Midbrain (tissue), 1 donor: ENCODE results near the gene RGL2.
A peak's percentile ranks its signal among the peaks of the same experiment; 100 is the strongest.
"Not testable (repeated sequence)": the region's sequence is repeated elsewhere in the genome, so short reads cannot be mapped to it uniquely, and the experiment has no call there.

Experiments
- DNase-seq: peaks from one replicate; lab custom pipeline; 2025; lab: John Stamatoyannopoulos, UW

The RGL2 gene

GRCh38 chr6:33273924-33274902 lies 24.5 kb downstream of the RGL2 start:
- no peak for DNase-seq

DNA sequence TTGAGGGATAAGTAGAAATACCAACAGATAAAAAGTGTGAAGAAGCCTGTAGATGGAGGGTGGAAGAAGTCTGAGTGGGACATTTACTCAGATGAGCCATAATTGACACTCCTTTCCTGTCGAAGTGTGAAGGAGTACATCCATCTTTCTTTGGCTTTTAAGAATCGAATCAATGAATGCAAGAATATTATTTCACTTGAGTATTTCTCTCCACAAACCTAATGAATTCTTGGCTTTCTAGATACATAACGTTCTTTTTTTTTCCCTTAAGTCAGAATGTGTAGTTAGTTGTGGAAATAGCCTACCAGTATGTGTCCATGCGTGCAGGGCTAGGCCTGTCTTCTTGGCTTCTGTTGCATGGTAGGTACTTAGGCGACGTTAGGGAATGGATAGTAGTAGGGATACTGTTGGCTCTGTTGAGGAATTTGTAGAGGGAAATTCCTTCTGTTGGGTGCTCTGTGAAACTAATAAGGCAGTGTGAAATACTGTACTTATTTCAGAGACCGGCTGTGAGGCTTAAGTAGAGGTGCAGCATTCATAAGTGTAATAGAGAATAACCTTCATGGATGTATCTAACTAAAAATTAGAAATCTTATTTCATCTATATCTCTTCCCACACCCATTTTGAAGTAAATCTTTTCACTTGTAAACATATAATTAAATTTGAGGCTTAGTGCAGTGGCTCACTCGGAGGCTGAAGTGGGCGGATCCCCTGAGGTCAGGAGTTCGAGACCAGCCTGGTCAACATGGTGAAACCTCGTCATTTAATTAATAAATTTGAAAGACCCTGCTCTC lies 25.4 kb downstream of the RGL2 start:
- no peak for DNase-seq

GRCh38 chr6:33272275-33273128 lies 26.2 kb downstream of the RGL2 start:
- DNase-seq, result no peak

DNA sequence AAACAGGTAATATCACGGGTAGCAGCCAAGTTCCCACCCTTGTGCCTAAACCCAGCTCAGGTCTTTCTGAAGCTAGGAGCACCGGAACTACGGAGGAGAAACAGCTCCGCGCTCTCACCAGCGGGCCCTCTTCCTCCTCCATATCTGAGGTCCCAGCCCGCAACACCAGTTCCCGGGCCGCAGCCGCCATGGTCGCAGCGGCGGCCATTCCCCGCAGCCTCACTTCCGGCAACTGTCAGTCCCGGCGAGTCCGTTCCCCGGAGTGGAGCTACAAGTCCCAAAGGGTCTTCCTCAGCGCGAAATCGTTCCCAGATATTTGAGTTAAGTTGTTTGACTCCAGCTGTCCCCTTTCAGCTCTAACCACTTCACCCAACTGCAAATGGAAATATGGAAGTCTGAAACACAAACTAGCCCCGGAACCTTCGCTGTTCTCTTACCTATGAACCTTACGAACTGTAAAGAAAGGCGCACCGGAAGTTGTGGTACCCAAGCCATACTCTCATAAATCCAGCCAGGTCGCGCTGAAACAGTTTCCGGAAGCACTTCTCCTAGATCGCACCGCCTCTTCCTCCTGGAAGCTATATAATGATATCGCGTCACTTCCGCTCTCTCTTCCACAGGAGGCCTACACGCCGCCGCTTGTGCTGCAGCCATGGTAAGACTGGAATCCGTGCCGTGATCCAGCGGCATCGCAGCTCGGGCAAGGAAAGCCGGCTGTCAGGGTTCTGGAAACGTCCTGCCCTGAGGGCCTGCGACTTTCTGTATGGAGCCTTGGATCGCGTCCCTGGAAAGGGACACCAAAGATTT lies 27.1 kb downstream of the RGL2 start, which contains the start of the genes RPS18 and VPS52:
TSS of gene RPS18 (plus strand) at position 608 of the 807 bp plus-strand sequence. CDS start at position 653, 45 bp downstream.
TSS of gene VPS52 (minus strand) at position 409 of the 807 bp plus-strand sequence. CDS start at position 208, 201 bp downstream.
- DNase-seq, result peak; percentile 98

GRCh38 chr6:33271117-33271467 lies 27.6 kb downstream of the RGL2 start:
- DNase-seq, result peak; percentile 51

GRCh38 chr6:33264015-33264414 lies 34.7 kb downstream of the RGL2 start:
- DNase-seq, result no peak

GRCh38 chr6:33262490-33262889 lies 36.3 kb downstream of the RGL2 start:
- DNase-seq, result not testable (repeated sequence)

- DNase-seq, result no peak
Measured at GRCh38 chr6:33259032-33259431, 39.7 kb downstream of the RGL2 start.

GRCh38 chr6:33254591-33254990 lies 44.2 kb downstream of the RGL2 start:
- no peak for DNase-seq

DNA sequence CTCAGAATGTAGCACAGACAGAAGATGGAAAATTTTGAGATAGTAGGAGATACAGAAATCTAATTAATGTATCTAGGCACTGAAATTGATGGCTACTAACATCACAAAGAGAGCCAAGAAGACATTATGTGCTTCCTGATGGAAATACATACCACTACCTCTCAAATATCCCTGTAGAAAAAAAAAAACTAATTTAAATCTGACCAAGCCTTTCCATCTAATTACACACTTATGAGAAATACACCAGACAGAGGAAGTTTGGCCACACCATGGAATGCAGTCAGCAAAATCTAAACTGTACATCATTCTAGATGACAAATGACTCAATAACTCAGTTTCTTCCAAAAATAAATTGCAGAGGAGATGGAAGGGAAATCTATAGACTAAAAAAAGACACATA lies 46.0 kb downstream of the RGL2 start:
- no peak for DNase-seq

DNA sequence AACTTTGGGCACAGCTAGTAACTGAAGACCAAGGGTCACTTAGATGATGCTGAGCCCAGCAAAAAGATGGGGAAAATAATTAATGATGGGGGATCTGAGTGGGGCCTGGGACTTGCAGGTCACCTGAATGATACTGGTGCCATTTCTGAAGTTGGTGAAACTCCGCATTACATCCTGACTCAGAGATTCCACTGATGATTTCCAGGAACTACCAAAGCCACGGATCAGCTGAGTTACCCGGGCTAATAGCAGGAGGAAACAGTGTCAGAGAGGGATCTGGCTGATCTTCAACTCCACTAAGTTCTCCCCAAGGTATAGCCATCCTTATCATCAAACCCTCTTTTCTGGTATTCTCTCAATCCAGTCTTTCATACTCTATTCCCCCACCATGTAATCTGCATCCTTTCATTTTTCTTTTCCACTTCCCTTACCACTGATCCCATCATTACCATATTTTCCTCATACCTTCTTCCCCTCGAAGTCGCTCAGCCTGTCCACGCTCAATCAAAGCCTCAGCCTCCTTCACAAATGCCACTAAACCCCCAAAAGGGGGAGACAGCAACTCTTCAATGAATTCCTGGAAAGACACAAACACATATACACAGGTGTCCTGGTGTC lies 47.2 kb downstream of the RGL2 start:
- DNase-seq, result no peak

GRCh38 chr6:33250731-33251130 lies 48.0 kb downstream of the RGL2 start:
- DNase-seq, result no peak

DNA sequence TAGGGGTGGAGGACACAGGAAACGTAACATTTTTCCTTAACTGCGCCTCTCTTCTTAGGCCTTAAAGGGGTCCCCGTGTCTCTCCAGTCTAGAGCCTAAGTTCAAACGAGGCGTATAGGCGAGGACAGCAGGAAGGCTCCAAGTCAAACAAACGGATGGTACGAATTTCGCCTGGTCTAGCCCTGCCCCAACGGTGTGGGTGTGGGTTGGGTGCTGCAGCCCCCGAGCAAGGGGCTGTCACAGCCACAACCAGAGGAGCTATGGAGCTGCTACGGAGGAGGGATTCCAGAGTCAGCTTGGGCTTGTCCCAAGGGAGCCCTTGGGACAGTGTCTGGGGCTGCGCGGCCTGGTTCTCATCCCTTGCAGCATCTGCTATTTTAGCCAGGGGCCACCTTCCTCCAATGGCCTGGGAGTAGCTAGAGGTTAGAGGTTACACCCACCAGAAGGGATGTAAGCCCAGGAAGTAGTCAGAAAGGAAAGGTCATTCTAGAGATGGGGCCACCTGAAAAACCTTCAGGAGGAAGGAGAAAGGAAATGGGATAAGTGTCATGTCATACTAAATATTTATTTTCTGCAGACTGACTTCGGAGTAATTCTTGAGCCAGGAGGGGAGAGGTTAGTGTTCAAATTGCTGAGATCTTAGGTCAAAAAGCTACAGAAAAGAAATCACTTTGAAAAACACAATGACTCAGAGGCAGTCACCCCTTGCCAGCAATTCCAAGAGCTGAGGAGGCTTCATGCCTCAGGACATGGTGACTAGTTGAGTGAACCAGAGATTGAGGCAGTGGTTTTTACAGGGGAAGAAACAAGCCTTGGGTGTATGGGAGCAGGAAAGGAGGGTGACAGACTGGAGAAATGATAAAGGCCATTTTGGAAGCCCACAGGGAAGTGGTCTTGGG lies 48.8 kb downstream of the RGL2 start:
- DNase-seq, result no peak

DNA sequence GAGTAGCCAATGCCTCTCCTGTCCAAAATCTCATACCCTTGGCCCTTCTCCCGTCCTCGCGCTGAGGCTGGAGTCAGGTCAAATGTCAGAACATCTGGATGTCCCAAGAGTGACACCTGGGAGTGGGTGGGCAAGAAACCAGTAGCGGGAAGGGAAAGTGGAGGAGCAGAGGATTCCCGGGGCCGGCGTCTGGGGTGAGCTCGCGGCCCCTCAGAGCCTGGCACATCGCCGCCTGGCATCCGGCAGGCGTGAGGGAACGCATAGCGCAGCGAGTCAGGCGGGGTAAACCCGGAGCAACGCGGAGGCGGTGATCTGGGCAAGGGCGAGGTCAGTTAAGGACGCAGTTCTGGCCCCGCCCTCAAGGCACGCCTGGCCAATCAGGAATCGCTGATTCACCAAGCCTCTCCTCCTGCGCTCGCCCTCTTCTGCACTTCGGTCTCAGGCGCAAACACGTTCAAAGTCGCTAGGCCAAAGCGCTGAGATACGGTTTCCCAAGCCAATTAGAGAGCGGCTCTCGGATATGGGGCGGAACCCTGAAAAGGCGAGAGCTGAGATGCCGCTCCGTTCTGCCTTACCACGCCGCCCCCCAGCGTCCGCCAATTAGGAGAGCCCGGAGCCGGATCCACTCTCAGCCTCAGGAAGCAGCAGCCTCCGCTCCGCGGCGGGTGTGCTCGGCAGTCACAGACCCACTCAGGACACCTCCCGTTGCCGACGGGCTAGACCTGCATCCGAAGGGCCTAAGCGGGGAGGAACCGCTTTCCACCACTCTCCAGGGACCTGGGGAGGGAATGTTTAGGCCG lies 49.6 kb downstream of the RGL2 start:
- DNase-seq, result peak; percentile 99

DNA sequence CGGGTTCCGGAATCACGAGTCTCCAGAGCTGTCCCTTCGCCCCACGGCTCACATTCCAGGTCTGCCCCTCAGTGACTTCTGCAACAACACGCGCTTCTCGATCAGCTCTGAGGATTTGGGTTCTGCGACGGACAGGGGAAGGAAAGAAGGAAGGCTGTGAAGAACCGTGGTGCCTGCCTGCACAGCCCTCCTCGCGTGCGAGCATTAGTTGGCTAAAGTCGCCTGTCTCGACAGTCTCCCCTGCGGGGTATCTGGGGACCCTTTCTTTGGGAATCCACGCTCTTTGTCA lies 50.2 kb downstream of the RGL2 start:
- no peak for DNase-seq

DNA sequence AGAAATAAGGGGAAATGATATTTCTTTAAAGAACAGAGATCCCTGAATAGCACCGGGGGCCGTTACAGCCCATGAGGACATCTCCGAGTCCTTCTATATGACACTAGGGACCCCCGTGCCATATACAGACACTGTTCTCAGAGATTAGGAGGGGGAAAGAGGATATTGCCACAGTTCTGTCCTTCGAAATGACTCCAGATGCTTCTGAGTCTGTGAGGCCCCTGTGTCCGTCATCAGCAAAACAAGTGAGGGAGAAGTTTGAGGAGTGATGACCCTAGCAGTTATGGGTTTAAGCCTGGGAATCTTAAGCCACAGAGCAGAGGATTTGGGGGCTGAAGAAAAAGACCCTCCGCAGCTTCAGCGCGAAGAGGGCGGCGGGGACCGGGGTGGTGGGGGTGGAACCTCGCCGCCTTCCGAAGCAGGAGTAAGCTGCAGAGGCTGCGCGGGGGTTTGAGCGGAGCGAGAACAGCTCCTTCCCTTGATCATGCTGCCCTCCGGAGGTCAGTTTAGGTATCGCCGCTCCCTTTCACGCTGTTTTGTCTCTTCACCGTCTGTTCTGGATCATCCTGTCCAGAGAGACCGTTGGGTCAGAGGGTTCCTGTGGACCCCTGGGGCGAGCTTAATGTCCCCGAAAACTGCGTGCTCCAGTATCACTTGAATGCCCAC lies 50.6 kb downstream of the RGL2 start:
- DNase-seq, result peak; percentile 89

GRCh38 chr6:33243476-33243875 lies 55.3 kb downstream of the RGL2 start:
- DNase-seq, result no peak

- no peak for DNase-seq
Measured at GRCh38 chr6:33241968-33242367, 56.8 kb downstream of the RGL2 start.
